Parathyroid adenoma (tissue), 2 donors: ENCODE data around the gene SARDH.

Source experiments
- H2AFZ ChIP-seq: fragments of 300-600 bp; sonication (generic); one replicate; pipeline ENCODE4 v1.7.0; 2017; ENCODE audit warnings: antibody characterized with exemption, mild to moderate bottlenecking
- H3K27ac ChIP-seq: fragments of 300-600 bp; sonication (generic); one replicate; pipeline ENCODE4 v1.7.0; 2017
- H3K27me3 ChIP-seq: fragments of 300-600 bp; sonication (generic); one replicate; pipeline ENCODE4 v1.7.0; 2017; ENCODE audit warnings: low read length; ENCODE audit not compliant: control insufficient read depth, insufficient read depth
- H3K36me3 ChIP-seq: fragments of 300-600 bp; sonication (generic); one replicate; pipeline ENCODE4 v1.7.0; 2017; ENCODE audit warnings: low read length; ENCODE audit not compliant: control insufficient read depth, insufficient read depth
- H3K4me1 ChIP-seq: fragments of 300-600 bp; sonication (generic); one replicate; pipeline ENCODE4 v1.7.0; 2017; ENCODE audit warnings: control low read depth
- H3K4me2 ChIP-seq: fragments of 300-600 bp; sonication (generic); one replicate; pipeline ENCODE4 v1.7.0; 2017; ENCODE audit warnings: low read length
- H3K4me3 ChIP-seq: fragments of 300-600 bp; sonication (generic); one replicate; pipeline ENCODE4 v1.7.0; 2017; ENCODE audit warnings: low read depth, low read length
- H3K79me2 ChIP-seq: fragments of 300-600 bp; sonication (generic); one replicate; pipeline ENCODE4 v1.7.0; 2017; ENCODE audit warnings: control low read depth
- H3K9ac ChIP-seq: fragments of 300-600 bp; sonication (generic); one replicate; pipeline ENCODE4 v1.7.0; 2017; ENCODE audit warnings: mild to moderate bottlenecking
- H3K9me3 ChIP-seq: fragments of 300-600 bp; sonication (generic); one replicate; pipeline ENCODE4 v1.7.0; 2017; ENCODE audit warnings: low read length; ENCODE audit not compliant: control insufficient read depth
- TF ChIP-seq, protein P1 (sequence below): fragments of 300-600 bp; sonication (generic); IDR thresholded peaks from one replicate; pipeline ENCODE4 v1.7.0; 2017; ENCODE audit warnings: antibody characterized with exemption, mild to moderate bottlenecking
- donor health status: primary hyperparathyroidism.

The SARDH gene

DNA sequence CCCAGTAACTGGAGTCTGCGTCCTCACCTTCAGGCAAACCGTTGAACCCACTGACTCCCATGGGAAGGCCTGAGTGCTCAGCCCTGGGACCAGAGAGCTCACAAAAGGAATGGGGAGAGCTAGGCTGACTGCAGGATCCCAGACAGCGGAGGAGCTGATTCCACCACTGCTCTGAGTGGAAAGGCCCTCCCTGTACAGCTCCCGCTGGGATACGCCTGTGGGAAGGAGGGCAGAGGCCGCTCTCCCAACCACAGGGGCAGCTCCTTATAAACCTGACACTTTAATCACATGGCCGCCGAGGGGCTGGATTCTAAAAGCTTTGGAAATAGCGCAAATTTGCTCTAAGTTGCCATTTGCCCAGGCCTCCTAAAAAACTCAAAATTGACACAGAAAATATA lies 64.9 kb downstream of the SARDH start:
- Histone ChIP-seq H3K27ac (no peak overlapping the region), H3K36me3 (no peaks in the 10 kb centered on the region), H3K4me1 (no peaks in the 10 kb centered on the region), H3K9me3 (no peaks in the 10 kb centered on the region), H3K9ac (no peak overlapping the region), H3K4me2 (no peak overlapping the region), H3K79me2 (no peaks in the 10 kb centered on the region), H3K4me3 (no peak overlapping the region), H3K27me3 (no peaks in the 10 kb centered on the region), H2AFZ (no peak overlapping the region)
- TF ChIP-seq, protein P1, sequence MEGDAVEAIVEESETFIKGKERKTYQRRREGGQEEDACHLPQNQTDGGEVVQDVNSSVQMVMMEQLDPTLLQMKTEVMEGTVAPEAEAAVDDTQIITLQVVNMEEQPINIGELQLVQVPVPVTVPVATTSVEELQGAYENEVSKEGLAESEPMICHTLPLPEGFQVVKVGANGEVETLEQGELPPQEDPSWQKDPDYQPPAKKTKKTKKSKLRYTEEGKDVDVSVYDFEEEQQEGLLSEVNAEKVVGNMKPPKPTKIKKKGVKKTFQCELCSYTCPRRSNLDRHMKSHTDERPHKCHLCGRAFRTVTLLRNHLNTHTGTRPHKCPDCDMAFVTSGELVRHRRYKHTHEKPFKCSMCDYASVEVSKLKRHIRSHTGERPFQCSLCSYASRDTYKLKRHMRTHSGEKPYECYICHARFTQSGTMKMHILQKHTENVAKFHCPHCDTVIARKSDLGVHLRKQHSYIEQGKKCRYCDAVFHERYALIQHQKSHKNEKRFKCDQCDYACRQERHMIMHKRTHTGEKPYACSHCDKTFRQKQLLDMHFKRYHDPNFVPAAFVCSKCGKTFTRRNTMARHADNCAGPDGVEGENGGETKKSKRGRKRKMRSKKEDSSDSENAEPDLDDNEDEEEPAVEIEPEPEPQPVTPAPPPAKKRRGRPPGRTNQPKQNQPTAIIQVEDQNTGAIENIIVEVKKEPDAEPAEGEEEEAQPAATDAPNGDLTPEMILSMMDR, result no peak

DNA sequence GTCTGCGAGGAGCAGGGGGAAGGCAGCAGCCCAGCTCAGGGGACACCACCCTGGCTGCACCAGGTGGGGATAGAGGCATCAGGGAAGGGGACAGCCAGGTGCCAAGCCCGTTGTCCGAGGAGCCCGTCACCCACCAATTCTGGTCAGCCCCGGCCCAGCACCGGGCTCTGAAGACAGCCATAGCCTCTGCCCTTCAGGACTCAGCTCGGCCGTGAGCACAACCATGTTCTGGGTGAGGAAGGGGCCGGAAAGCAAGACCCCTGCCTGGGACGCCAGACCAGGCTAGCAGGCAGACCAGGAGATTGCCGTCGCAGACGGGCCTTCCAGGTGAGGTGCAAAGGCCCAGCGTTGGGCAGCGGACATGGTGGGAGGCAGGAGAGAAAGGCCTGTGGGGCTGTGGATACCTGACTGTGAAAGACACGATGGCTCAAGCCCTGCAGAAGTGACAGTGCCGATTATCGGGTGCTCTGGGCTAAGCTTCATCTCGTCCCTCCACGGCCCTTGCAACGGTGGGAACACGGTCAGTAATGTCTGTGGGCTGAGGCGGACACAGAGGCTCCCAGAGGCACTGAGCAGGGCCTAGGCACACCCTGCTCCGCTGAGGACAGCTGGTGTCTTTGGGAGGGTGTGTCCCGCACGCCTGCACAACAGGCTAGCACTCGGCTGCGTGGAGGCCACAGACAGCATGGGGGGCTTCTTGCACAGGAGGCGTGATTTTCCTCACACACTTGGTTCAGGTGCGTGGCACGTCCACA lies 65.5 kb downstream of the SARDH start:
- H3K9me3 ChIP-seq, result no peaks in the 10 kb centered on the region
- no peaks in the 10 kb centered on the region for H3K27me3 ChIP-seq
- no peak overlapping the region for H3K27ac ChIP-seq
- H3K79me2 ChIP-seq, result no peaks in the 10 kb centered on the region
- TF ChIP-seq, protein P1, result no peak
- H3K36me3 ChIP-seq, result no peaks in the 10 kb centered on the region
- no peak overlapping the region for H3K9ac ChIP-seq
- no peak overlapping the region for H3K4me3 ChIP-seq
- H3K4me2 ChIP-seq, result no peak overlapping the region
- no peaks in the 10 kb centered on the region for H3K4me1 ChIP-seq
- no peak overlapping the region for H2AFZ ChIP-seq

DNA sequence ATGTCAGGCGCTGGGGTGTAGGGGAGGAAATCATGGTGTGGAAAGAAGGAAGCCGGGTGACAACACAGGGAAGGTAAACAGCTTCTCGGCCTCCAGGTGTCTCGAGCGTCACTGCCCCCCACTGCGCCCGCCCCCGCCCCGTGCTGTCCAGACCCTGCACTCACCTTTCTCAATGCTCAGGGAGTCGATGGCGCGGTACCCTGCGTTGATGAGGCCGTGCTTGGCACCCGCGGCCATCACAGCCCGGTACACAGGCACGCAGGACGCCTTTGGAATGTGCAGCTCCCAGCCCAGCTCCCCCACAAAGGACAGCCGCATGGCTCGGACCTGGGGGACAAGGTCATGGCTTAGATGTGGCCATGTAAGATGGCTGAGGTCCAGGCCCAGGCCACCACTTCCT lies 66.8 kb downstream of the SARDH start:
- Histone ChIP-seq H3K36me3 (no peaks in the 10 kb centered on the region), H3K4me1 (no peaks in the 10 kb centered on the region), H3K27ac (no peak overlapping the region), H3K79me2 (no peaks in the 10 kb centered on the region), H3K4me2 (no peak overlapping the region), H3K9ac (no peak overlapping the region), H3K4me3 (no peak overlapping the region), H2AFZ (no peak overlapping the region), H3K27me3 (no peaks in the 10 kb centered on the region), H3K9me3 (no peaks in the 10 kb centered on the region)
- TF ChIP-seq, protein P1, result no peak

DNA sequence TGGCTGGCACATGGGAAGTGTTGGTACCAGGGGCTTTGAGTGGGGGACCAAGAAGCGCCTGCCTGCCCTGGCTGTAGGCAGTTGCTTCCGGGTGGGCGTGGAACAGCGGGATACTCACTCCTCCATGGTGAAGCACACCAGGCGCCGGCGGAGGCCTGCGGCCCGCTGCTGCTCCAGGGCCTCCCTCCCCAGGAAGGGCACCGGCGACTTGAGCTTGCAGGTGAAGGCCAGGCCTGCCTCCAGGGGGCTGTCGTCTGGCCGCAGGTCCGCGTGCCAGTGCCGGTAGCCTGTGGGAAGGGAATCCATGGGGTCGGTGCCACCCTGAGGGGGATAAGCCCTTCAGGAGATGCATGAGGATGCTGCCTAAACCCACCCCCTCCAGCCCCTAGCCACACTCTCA lies 67.7 kb downstream of the SARDH start:
- no peak overlapping the region for H2AFZ ChIP-seq
- no peaks in the 10 kb centered on the region for H3K9me3 ChIP-seq
- H3K4me3 ChIP-seq, result no peak overlapping the region
- TF ChIP-seq, protein P1, result no peak
- H3K27ac ChIP-seq, result no peak overlapping the region
- H3K27me3 ChIP-seq, result no peaks in the 10 kb centered on the region
- no peaks in the 10 kb centered on the region for H3K79me2 ChIP-seq
- no peaks in the 10 kb centered on the region for H3K36me3 ChIP-seq
- no peaks in the 10 kb centered on the region for H3K4me1 ChIP-seq
- no peak overlapping the region for H3K9ac ChIP-seq
- H3K4me2 ChIP-seq, result no peak overlapping the region

DNA sequence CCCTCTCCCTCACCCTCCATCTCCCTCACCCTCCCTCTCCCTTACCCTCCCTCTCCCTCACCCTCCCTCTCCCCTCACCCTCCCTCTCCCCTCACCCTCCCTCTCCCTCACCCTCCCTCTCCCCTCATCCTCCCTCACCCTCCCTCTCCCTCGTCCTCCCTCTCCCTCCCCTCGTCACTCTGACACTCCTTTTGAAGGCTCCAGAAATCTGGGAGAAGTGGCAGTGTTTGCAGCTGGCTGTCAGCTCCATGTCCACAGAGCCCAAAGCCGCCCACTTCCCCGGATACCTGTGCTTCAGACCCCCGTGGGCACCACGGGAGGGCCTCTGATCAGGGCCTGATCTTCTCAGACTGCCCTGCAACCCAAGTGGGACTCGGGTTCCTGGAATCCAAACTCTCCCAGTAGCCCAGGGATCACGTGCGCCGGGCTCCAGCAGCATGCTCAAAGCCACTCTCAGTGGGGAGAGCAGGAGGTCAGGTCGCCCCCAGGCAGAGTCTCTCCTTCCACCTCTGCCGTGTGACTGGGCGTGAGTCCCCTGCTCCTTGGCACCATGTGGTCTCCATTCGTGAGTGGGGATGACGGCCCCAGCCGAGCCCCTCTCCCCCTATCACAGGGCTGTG lies 68.9 kb downstream of the SARDH start:
- no peak overlapping the region for H3K4me3 ChIP-seq
- no peaks in the 10 kb centered on the region for H3K36me3 ChIP-seq
- no peaks in the 10 kb centered on the region for H3K27me3 ChIP-seq
- H3K79me2 ChIP-seq, result no peaks in the 10 kb centered on the region
- H3K9ac ChIP-seq, result no peak overlapping the region
- TF ChIP-seq, protein P1, result no peak
- no peak overlapping the region for H2AFZ ChIP-seq
- H3K9me3 ChIP-seq, result no peaks in the 10 kb centered on the region
- H3K4me2 ChIP-seq, result no peak overlapping the region
- H3K4me1 ChIP-seq, result no peaks in the 10 kb centered on the region
- H3K27ac ChIP-seq, result no peak overlapping the region
